Kidney (tissue), 14 donors: ENCODE measurements around the gene PIEZO2. TPM values are rescaled to one million over a fixed set of nuclear protein-coding genes. Genes with fewer than 3 reads are reported as not detected.
A peak's percentile ranks its signal among the peaks of the same experiment; 100 is the strongest.

Experiments used
- DNase-seq, 5 donors: peaks; one replicate each; pipeline ENCODE4 v3.0.0-alpha.2; 2013 to 2020
- FAIRE-seq: peaks from 2 replicates; lab custom pipeline; 2012; peaks lifted over from hg19 to GRCh38; lab: Jason Lieb, UNC
- H3K27ac ChIP-seq, 2 donors: one replicate each; pipeline ENCODE4 v1.7.0; 2013; ENCODE audit warnings: low read depth in 2 of 2, low read length in 2 of 2, inconsistent platforms in 1 of 2
- H3K27me3 ChIP-seq: one replicate; pipeline ENCODE4 v1.7.1; 2013; ENCODE audit warnings: low read length, inconsistent platforms; ENCODE audit not compliant: control insufficient read depth, insufficient read depth
- H3K36me3 ChIP-seq, 3 donors: one replicate each; pipeline versions ENCODE4 v1.7.0 to v1.7.1; 2013; ENCODE audit warnings: low read length in 3 of 3, control low read depth in 1 of 3, inconsistent platforms in 1 of 3; ENCODE audit not compliant: insufficient read depth in 3 of 3, control insufficient read depth in 2 of 3
- H3K4me1 ChIP-seq, 3 donors: one replicate each; pipeline versions ENCODE4 v1.7.0 to v1.7.1; 2013; ENCODE audit warnings: low read length in 3 of 3, inconsistent platforms in 1 of 3, low read depth in 1 of 3; ENCODE audit not compliant: control insufficient read depth in 2 of 3, insufficient read depth in 2 of 3
- H3K4me3 ChIP-seq, 3 donors: one replicate each; pipeline versions ENCODE4 v1.7.0 to v1.8.1; 2013; ENCODE audit warnings: low read length in 3 of 3, control low read depth in 1 of 3, inconsistent platforms in 1 of 3
- H3K9ac ChIP-seq, 3 donors: one replicate each; pipeline versions ENCODE4 v1.7.0 to v1.7.1; 2013; ENCODE audit warnings: low read length in 3 of 3, control low read depth in 1 of 3, inconsistent platforms in 1 of 3
- H3K9me3 ChIP-seq, 3 donors: one replicate each; pipeline versions ENCODE4 v1.7.0 to v1.7.1; 2013; ENCODE audit warnings: low read length in 3 of 3, control low read depth in 1 of 3, inconsistent platforms in 1 of 3; ENCODE audit not compliant: control insufficient read depth in 2 of 3, insufficient read depth in 1 of 3
- CTCF ChIP-seq: IDR thresholded peaks from 3 replicates; pipeline ENCODE4 v1.5.1; 2012; ENCODE audit warnings: mild to moderate bottlenecking, moderate library complexity, borderline replicate concordance; ENCODE audit not compliant: insufficient read depth; ENCODE audit errors: extremely low read depth
- intact Hi-C: fragments of 100-400 bp; cut with DNase I; formaldehyde crosslinking; loops from one replicate; pipeline ENCODE4 v1.11.1; 2022
- polyA plus RNA-seq: library from polyadenylated mRNA; stranded (reverse); fragments of 350-450 nt; fragmentation: Illumina TruSeq; extraction: RNeasy Lipid Tissue Mini Kit (QIAGEN cat#74804); gene quantifications from one replicate; pipeline ENCODE4 v1.2.3, GENCODE V29; 2014; ENCODE audit warnings: low read depth, low replicate concordance; ENCODE audit not compliant: insufficient read depth
- total RNA-seq: library from RNA; stranded (reverse); fragmentation: NEBNext Ultra II Directional; extraction: Animal tissue kit (Norgen Biotek cat#: 25700); gene quantifications from one replicate; pipeline ENCODE4 v1.2.1, GENCODE V29; 2021
- donor health status: control.
- donor health status: control.
- donor health status: control.
- donor health status: control.
- donor health status: control.
- donor health status: DM: yes; HTN: yes; CAD: no.
- donor health status: Normal renal cell carcinoma (clear cell type).

PIEZO2 gene
- total and polyA plus RNA-seq, 2 donors from 2014 or later, result 1.1 to 4.1 TPM

GRCh38 chr18:10705786-10706185 is 443.6 kb downstream of the PIEZO2 start:
- intact Hi-C loops, result no loop called here
- Histone ChIP-seq H3K9me3 (no peaks in the 10 kb centered on the region), H3K36me3 (no peaks in the 10 kb centered on the region), H3K9ac (no peak overlapping the region), H3K27me3 (no peaks in the 10 kb centered on the region), H3K4me3 (no peak overlapping the region), H3K27ac (no peak overlapping the region), H3K4me1 (no peaks in the 10 kb centered on the region)
- DNase-seq (no peak), FAIRE-seq (no peak)
- TF ChIP-seq CTCF, result no peak

- DNase-seq (no peak), FAIRE-seq (no peak)
- Histone ChIP-seq H3K9me3 (no peaks in the 10 kb centered on the region), H3K9ac (no peak overlapping the region), H3K4me1 (no peaks in the 10 kb centered on the region), H3K27ac (no peak overlapping the region), H3K4me3 (no peak overlapping the region), H3K27me3 (no peaks in the 10 kb centered on the region), H3K36me3 (no peaks in the 10 kb centered on the region)
- no peak for TF ChIP-seq CTCF
- intact Hi-C loops, result no loop called here
Measured at GRCh38 chr18:10705291-10705690, 444.1 kb downstream of the PIEZO2 start.

- Histone ChIP-seq H3K36me3 (no peaks in the 10 kb centered on the region), H3K27me3 (no peaks in the 10 kb centered on the region), H3K4me1 (no peaks in the 10 kb centered on the region), H3K9ac (no peak overlapping the region), H3K27ac (no peak overlapping the region), H3K9me3 (no peaks in the 10 kb centered on the region), H3K4me3 (no peak overlapping the region)
- DNase-seq, result no peak
- intact Hi-C loops, result no loop called here
- no peak for TF ChIP-seq CTCF
- FAIRE-seq, result no peak
Measured at GRCh38 chr18:10702206-10702605, 447.2 kb downstream of the PIEZO2 start.

GRCh38 chr18:10690366-10690765 is 459.0 kb downstream of the PIEZO2 start:
- Histone ChIP-seq H3K27ac (no peak overlapping the region), H3K27me3 (no peaks in the 10 kb centered on the region), H3K4me3 (no peak overlapping the region), H3K36me3 (no peaks in the 10 kb centered on the region), H3K9ac (no peak overlapping the region), H3K4me1 (no peaks in the 10 kb centered on the region), H3K9me3 (no peaks in the 10 kb centered on the region)
- TF ChIP-seq CTCF, result no peak
- intact Hi-C loops, result no loop called here
- no peak for FAIRE-seq
- peak in 3 of 5 donors; percentile 41 to 57 (median 41) for DNase-seq
